Activated naive CD4-positive, alpha-beta T cell treated with Interleukin-2 at 50 U/mL for 16 hours (primary cell): Measurements from ENCODE around the gene FUT7.

Experiments
- DNase-seq: peaks from one replicate; pipeline ENCODE4 v3.0.0-alpha.2; 2020

FUT7 gene

GRCh38 chr9:136980669-136981478, 51.0 kb downstream of the FUT7 start:
- DNase-seq: no peak
